Cortex of kidney (tissue), 1 donor: ENCODE results near the gene KIF22.

Source experiments
- DNase-seq: peaks from one replicate; lab custom pipeline; 2025; lab: John Stamatoyannopoulos, UW

The KIF22 gene

DNA sequence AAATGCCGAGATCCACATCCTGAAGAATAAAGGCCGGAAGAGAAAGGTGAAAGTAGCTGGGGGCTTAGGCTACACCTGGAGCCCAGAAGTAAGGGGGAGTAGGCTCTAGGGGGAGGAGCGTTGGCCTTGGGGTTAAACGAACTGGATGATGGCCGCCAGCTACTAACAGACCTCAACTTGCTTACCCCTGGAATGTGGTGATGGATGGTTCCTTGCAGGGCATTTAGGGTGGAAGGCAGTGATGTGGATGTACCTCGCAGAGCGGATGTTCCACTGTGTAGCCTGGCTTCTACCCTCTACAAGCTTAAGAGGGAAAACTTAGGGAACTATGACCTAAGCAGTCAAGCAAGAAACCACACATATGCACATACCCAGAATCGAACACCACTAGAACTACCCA lies 13.5 kb downstream of the KIF22 start:
- no peak for DNase-seq

DNA sequence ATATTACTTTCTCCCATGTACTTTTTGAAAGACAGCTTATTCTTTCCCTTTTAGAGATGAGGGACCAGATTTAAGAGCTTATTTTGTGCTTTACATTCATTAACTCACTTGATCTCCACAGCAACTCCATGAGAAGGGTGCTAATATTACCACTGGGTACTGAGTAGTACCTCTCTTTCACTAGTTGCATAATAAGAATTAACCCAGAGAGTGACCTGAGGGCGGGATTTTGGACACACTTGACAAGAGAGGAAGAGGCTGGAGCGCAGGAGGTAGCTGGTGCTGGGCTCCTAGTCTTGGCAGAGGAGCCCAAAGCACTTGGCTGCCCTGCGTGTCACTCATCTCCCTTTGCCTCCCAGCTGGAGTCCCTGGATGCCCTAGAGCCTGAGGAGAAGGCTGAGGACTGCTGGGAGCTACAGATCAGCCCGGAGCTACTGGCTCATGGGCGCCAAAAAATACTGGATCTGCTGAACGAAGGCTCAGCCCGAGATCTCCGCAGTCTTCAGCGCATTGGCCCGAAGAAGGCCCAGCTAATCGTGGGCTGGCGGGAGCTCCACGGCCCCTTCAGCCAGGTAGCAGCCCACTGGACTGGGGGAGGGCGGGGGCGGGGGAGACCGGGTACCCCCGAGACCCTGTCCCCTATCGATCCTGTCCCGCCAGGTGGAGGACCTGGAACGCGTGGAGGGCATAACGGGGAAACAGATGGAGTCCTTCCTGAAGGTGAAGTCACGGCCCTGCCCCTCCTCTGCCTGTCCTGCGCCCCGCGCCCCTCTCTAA lies 14.1 kb downstream of the KIF22 start:
- no peak for DNase-seq

GRCh38 chr16:29805232-29806098 lies 14.9 kb downstream of the KIF22 start:
- DNase-seq = peak; percentile 59

- DNase-seq = no peak
Measured at GRCh38 chr16:29806099-29806579, 15.6 kb downstream of the KIF22 start, which contains the start of gene MAZ. Gene MAZ (plus strand): TSS chr16:29806529. CDS start chr16:29806702, 173 bp downstream.

GRCh38 chr16:29806641-29807425 lies 16.3 kb downstream of the KIF22 start:
- no peak for DNase-seq

DNA sequence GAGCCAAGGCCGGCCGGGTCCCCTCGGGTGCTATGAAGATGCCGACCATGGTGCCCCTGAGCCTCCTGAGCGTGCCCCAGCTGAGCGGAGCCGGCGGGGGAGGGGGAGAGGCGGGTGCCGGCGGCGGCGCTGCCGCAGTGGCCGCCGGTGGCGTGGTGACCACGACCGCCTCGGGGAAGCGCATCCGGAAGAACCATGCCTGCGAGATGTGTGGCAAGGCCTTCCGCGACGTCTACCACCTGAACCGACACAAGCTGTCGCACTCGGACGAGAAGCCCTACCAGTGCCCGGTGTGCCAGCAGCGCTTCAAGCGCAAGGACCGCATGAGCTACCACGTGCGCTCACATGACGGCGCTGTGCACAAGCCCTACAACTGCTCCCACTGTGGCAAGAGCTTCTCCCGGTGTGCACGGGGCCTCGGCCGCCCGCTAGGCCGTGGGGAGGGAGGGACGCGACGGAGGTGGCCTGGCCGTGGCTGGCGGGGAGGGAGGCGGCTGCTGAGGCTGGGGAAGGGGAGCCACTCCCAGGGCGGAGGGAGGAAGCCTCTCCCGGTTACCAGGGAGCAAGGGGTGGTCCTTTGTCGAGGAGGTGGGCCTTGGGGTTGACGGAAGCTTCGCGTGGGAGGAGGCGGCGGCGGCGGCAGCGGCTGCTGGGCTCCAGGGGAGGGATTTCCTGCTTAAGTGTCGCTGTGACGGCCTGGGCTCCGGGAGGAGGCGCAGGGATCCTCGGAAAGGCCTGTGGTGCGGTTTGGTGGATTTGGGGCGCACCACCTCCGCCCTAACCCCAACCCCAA lies 17.1 kb downstream of the KIF22 start:
- DNase-seq = no peak

DNA sequence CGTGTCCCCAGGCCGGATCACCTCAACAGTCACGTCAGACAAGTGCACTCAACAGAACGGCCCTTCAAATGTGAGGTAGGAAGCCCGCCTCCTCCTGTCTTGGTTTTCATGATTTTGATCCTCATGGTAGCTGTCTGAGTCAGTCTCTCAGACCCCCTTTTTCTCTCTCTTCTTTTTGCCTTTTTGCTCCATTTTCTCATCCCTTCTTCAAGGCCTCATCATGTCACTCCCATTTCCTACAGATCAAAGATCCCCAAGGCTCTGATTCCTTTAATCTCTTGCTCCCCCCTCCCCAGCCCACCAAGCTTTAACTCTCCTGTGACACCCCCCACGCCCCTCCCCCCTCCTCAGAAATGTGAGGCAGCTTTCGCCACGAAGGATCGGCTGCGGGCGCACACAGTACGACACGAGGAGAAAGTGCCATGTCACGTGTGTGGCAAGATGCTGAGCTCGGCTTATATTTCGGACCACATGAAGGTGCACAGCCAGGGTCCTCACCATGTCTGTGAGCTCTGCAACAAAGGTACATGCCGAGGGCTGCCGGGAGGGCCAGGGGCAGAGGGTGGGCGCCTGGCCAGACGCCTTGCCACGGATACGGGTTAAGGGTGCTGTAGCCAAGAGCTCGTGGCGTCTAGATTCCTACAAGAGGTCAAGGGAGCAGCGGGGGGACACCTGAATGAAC lies 17.8 kb downstream of the KIF22 start:
- no peak for DNase-seq

GRCh38 chr16:29809031-29809747 lies 18.6 kb downstream of the KIF22 start:
- DNase-seq = no peak

GRCh38 chr16:29809850-29810698 lies 19.5 kb downstream of the KIF22 start:
- DNase-seq = no peak

DNA sequence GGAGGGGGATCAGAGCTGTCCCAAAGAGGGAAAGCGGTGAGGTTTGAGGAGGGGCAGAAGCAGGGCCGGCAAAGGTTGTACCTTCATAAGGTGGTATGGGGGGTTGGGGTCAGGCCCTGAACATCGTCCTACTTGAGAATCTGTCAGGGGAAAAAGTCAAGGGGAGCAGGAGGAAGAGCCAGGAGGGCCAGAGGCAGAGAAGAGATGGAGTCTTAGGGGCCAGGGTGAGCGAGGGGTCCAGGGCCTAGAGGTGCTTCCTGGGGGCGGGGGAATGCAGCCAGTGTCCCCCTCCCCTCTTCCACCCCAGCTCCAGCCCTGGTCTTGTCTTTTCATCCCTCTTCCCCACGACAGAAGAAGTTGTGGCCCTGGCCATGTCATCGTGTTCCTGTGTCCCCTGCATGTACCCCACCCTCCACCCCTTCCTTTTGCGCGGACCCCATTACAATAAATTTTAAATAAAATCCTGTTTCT lies 20.2 kb downstream of the KIF22 start:
- no peak for DNase-seq

GRCh38 chr16:29811170-29811895 lies 20.8 kb downstream of the KIF22 start:
- no peak for DNase-seq

GRCh38 chr16:29811896-29812665 lies 21.5 kb downstream of the KIF22 start, which contains the start of gene PRRT2:
Gene PRRT2 (plus strand): TSS chr16:29812193. CDS start chr16:29813055, 862 bp downstream.
- DNase-seq = no peak

GRCh38 chr16:29812754-29813643 lies 22.4 kb downstream of the KIF22 start:
- no peak for DNase-seq

DNA sequence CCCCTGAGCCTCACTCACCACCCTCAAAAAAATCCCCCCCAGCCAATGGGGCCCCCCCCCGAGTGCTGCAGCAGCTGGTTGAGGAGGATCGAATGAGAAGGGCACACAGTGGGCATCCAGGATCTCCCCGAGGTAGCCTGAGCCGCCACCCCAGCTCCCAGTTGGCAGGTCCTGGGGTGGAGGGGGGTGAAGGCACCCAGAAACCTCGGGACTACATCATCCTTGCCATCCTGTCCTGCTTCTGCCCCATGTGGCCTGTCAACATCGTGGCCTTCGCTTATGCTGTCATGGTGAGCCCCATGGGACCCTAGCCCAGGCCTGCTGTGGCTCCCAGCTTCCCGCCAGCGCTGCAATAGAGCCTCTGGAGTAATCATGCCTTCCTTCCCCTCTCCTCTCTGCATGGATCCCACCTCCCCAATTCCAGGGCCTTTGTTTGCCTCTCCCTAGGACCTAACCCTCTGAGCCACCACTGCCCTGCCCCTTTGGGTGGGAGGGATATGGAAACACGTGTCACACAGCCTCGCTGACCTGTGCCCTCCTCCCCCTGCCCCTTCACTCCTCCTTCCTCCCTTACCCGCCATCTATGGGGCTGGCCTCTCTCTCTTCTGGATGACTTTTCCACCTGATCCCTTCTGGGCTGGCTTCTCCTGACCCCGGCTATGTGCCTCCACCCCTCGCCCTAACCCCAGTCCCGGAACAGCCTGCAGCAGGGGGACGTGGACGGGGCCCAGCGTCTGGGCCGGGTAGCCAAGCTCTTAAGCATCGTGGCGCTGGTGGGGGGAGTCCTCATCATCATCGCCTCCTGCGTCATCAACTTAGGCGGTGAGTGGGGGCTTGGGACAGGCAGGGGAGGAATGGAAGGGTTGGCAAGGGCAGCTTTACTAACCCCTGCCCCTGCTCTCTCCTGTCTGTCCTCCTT lies 23.4 kb downstream of the KIF22 start:
- DNase-seq = no peak

- no peak for DNase-seq
Measured at GRCh38 chr16:29814592-29814991, 24.0 kb downstream of the KIF22 start.
